ENCODE measurements around the gene UBAP1.

The UBAP1 gene

GRCh38 chr9:34163434-34163833, 15.4 kb upstream of the UBAP1 start:
- ATAC-seq (ENCODE audit: low read depth) = peak; percentile 69
- Histone ChIP-seq H3K27ac (ENCODE audit: poor library complexity, severe bottlenecking) (peak overlapping the region; percentile 70), H3K4me3 (ENCODE audit: severe bottlenecking) (no peak overlapping the region), H3K4me1 (ENCODE audit: insufficient read depth, poor library complexity, severe bottlenecking) (peaks cover 25% of the 10 kb centered on the region), H3K36me3 (ENCODE audit: low read depth) (no peaks in the 10 kb centered on the region), H3K27me3 (ENCODE audit: insufficient read depth, poor library complexity, severe bottlenecking) (no peaks in the 10 kb centered on the region), H3K9me3 (ENCODE audit: severe bottlenecking) (no peaks in the 10 kb centered on the region)
- no peak for DNase-seq (ENCODE audit: low spot score)
- TF ChIP-seq CTCF (IDR thresholded peaks at IDR 0.05; ENCODE audit: poor library complexity, severe bottlenecking) = no peak

- Histone ChIP-seq H3K27me3 (ENCODE audit: insufficient read depth, poor library complexity, severe bottlenecking) (no peaks in the 10 kb centered on the region), H3K9me3 (ENCODE audit: severe bottlenecking) (no peaks in the 10 kb centered on the region), H3K27ac (ENCODE audit: poor library complexity, severe bottlenecking) (no peak overlapping the region), H3K4me3 (ENCODE audit: severe bottlenecking) (no peak overlapping the region), H3K36me3 (ENCODE audit: low read depth) (no peaks in the 10 kb centered on the region), H3K4me1 (ENCODE audit: insufficient read depth, poor library complexity, severe bottlenecking) (no peaks in the 10 kb centered on the region)
- ATAC-seq (ENCODE audit: low read depth) (no peak), DNase-seq (ENCODE audit: low spot score) (no peak)
- no peak for TF ChIP-seq CTCF (IDR thresholded peaks at IDR 0.05; ENCODE audit: poor library complexity, severe bottlenecking)
These were observed 9.7 kb upstream of the UBAP1 start for GRCh38 chr9:34169125-34169524.

- no peak for TF ChIP-seq CTCF (IDR thresholded peaks at IDR 0.05; ENCODE audit: poor library complexity, severe bottlenecking)
- Histone ChIP-seq H3K27ac (ENCODE audit: poor library complexity, severe bottlenecking) (no peak overlapping the region), H3K36me3 (ENCODE audit: low read depth) (no peaks in the 10 kb centered on the region), H3K9me3 (ENCODE audit: severe bottlenecking) (no peaks in the 10 kb centered on the region), H3K4me1 (ENCODE audit: insufficient read depth, poor library complexity, severe bottlenecking) (no peaks in the 10 kb centered on the region), H3K4me3 (ENCODE audit: severe bottlenecking) (no peak overlapping the region), H3K27me3 (ENCODE audit: insufficient read depth, poor library complexity, severe bottlenecking) (no peaks in the 10 kb centered on the region)
- DNase-seq (ENCODE audit: low spot score) = no peak
- ATAC-seq (ENCODE audit: low read depth) = peak; percentile 58
These were observed 8.4 kb upstream of the UBAP1 start for GRCh38 chr9:34170237-34170991.

GRCh38 chr9:34171753-34172535, 6.9 kb upstream of the UBAP1 start:
- H3K4me3 ChIP-seq (ENCODE audit: severe bottlenecking) = no peak overlapping the region
- DNase-seq (ENCODE audit: low spot score) (no peak), ATAC-seq (ENCODE audit: low read depth) (no peak)
- H3K27me3 ChIP-seq (ENCODE audit: insufficient read depth, poor library complexity, severe bottlenecking) = no peaks in the 10 kb centered on the region
- H3K4me1 ChIP-seq (ENCODE audit: insufficient read depth, poor library complexity, severe bottlenecking) = peaks cover 9% of the 10 kb centered on the region
- no peak overlapping the region for H3K27ac ChIP-seq (ENCODE audit: poor library complexity, severe bottlenecking)
- H3K36me3 ChIP-seq (ENCODE audit: low read depth) = no peaks in the 10 kb centered on the region
- TF ChIP-seq CTCF (IDR thresholded peaks at IDR 0.05; ENCODE audit: poor library complexity, severe bottlenecking) = no peak
- H3K9me3 ChIP-seq (ENCODE audit: severe bottlenecking) = no peaks in the 10 kb centered on the region

All from RWPE2 (cell line).